Aorta (tissue), 5 donors: ENCODE data around the gene MACROD2. TPM values are rescaled to one million over a fixed set of nuclear protein-coding genes. Genes with fewer than 3 reads are reported as not detected.

ENCODE experiments used
- ATAC-seq: fragments of 200-7000 bp; cut with Tn5 transposase; one replicate; pipeline ENCODE4 v1.9.1; 2022; ENCODE audit warnings: moderate library complexity; ENCODE audit not compliant: low FRiP score
- DNase-seq, 2 donors: peaks; one replicate each; pipeline ENCODE4 v3.0.0-alpha.2; 2020
- H3K27ac ChIP-seq, 2 donors: one replicate each; pipeline ENCODE4 v1.5.1; 2013; ENCODE audit warnings: low read length in 2 of 2, mild to moderate bottlenecking in 2 of 2, moderate library complexity in 2 of 2, control low read depth in 1 of 2, inconsistent platforms in 1 of 2, low read depth in 1 of 2
- H3K27me3 ChIP-seq, 2 donors: one replicate each; pipeline ENCODE4 v1.6.1; 2013; ENCODE audit warnings: control low read depth in 1 of 2, low read length in 1 of 2, mild to moderate bottlenecking in 1 of 2, moderate library complexity in 1 of 2; ENCODE audit not compliant: insufficient read depth in 2 of 2, control insufficient read depth in 1 of 2
- H3K36me3 ChIP-seq, 2 donors: one replicate each; pipeline ENCODE4 v1.6.1; 2013; ENCODE audit warnings: control low read depth in 1 of 2, low read length in 1 of 2, mild to moderate bottlenecking in 1 of 2; ENCODE audit not compliant: insufficient read depth in 2 of 2, control insufficient read depth in 1 of 2
- H3K4me1 ChIP-seq, 2 donors: one replicate each; pipeline ENCODE4 v1.6.1; 2013; ENCODE audit warnings: low read length in 2 of 2, control low read depth in 1 of 2, mild to moderate bottlenecking in 1 of 2, moderate library complexity in 1 of 2; ENCODE audit not compliant: insufficient read depth in 2 of 2, control insufficient read depth in 1 of 2
- H3K4me3 ChIP-seq, 2 donors: one replicate each; pipeline ENCODE4 v1.5.1; 2013; ENCODE audit warnings: low read length in 2 of 2, control low read depth in 1 of 2, mild to moderate bottlenecking in 1 of 2
- H3K9me3 ChIP-seq: one replicate; pipeline ENCODE4 v1.6.1; 2013; ENCODE audit warnings: mild to moderate bottlenecking, low read length; ENCODE audit not compliant: control insufficient read depth
- WGBS, 2 donors: extraction: QIAGEN DNeasy Blood & Tissue Kit; methylation state at CpG; one replicate each; pipeline ENCODE4 v1.1.7; 2013; 5-methylcytosine and 5-hydroxymethylcytosine counted together
- intact Hi-C, 2 donors: fragments of 100-400 bp; cut with DNase I; formaldehyde crosslinking; loops; one replicate each; pipeline versions ENCODE4 v1.14.2 to v1.15.0; 2022
- polyA plus RNA-seq, 2 donors: library from polyadenylated mRNA; stranded (reverse); fragments of 200-250 nt; gene quantifications; one replicate each; pipeline ENCODE4 v1.2.3, GENCODE V29; 2013
- total RNA-seq, 2 donors: library from RNA; stranded (reverse); fragmentation: NEBNext Ultra II Directional; extraction: Animal tissue kit (Norgen Biotek cat#: 25700); gene quantifications; one replicate each; pipeline ENCODE4 v1.2.1, GENCODE V29; 2021
- donor health status: healthy with polysubstance abuse.
- donor health status: Bipolar disorder and iron deficiency.
- donor health status: DM: no; HTN: no; CAD: no.
- donor health status: DM: no; HTN: no; CAD: no.
- donor health status: DM: yes; HTN: yes; CAD: no.

MACROD2 gene
- total and polyA plus RNA-seq, 4 donors, result 0.90 to 11.2 (median 4.8) TPM

DNA sequence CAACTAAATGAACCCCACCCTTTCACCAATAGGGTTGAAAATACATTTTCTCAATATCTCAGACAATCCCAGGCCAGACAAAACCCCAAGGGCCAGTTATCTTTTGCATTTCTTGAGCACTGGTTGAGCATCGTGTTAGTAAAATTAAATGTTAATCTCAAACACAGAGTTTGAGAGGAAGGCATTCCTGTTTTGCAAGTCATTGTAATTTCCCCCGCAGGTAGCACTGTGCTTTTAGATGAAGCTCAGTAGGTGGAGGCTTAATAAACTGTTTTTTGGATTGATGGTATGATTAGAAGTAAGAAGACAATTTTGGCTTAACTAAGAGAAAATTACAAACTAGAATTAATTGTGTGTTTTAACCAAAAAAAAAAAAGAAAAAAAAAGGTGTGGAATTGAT, 1340.7 kb downstream of the MACROD2 start:
- Histone ChIP-seq H3K36me3 (peaks cover 0 to 2% of the 10 kb centered on the region in 2 donors), H3K4me3 (no peak overlapping the region), H3K9me3 (no peaks in the 10 kb centered on the region), H3K4me1 (no peaks in the 10 kb centered on the region), H3K27ac (no peak overlapping the region), H3K27me3 (no peaks in the 10 kb centered on the region)
- ATAC-seq (no peak), DNase-seq (no peak)
- 82% methylated on average over 2 of the region's 2 CpGs for WGBS, 2 donors
- intact Hi-C loops, result no loop called here

DNA sequence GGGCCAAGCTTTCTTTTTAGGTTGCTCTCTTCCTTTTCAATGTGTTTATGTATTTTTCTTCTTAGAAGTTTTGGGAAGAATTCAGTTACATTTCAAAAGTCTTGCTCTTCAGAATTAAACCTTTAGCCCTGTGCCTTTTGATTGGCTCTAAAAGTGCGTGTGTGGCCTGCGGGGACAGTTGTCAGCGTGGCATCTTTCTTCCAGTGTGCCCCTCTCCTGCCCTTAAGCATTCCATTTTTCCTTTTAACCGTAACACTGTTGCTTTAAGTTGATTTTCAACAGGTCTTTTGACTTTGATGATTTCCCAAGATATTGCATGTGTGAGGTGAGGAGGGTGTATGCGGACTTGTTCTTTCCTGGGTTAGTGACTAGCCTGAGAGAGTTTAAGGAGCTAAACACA, 1341.2 kb downstream of the MACROD2 start:
- Histone ChIP-seq H3K4me3 (no peak overlapping the region), H3K27ac (no peak overlapping the region), H3K36me3 (peaks cover 0 to 2% of the 10 kb centered on the region in 2 donors), H3K9me3 (no peaks in the 10 kb centered on the region), H3K4me1 (no peaks in the 10 kb centered on the region), H3K27me3 (no peaks in the 10 kb centered on the region)
- ATAC-seq (no peak), DNase-seq (no peak)
- 81 to 90% methylated on average over 5 of the region's 5 CpGs for WGBS, 2 donors
- intact Hi-C loops, result no loop called here

GRCh38 chr20:15339264-15339663, 1343.9 kb downstream of the MACROD2 start:
- Histone ChIP-seq H3K27me3 (no peaks in the 10 kb centered on the region), H3K27ac (no peak overlapping the region), H3K36me3 (peaks cover 0 to 2% of the 10 kb centered on the region in 2 donors), H3K4me1 (no peaks in the 10 kb centered on the region), H3K4me3 (no peak overlapping the region), H3K9me3 (no peaks in the 10 kb centered on the region)
- no peak for DNase-seq
- WGBS, 2 donors, result 35 to 47% methylated on average over 3 of the region's 3 CpGs
- ATAC-seq, result no peak
- intact Hi-C loops, result no loop called here

- Histone ChIP-seq H3K36me3 (peaks cover 0 to 2% of the 10 kb centered on the region in 2 donors), H3K27me3 (no peaks in the 10 kb centered on the region), H3K4me3 (no peak overlapping the region), H3K9me3 (peaks cover 2% of the 10 kb centered on the region), H3K4me1 (no peaks in the 10 kb centered on the region), H3K27ac (no peak overlapping the region)
- ATAC-seq (peak; percentile 66), DNase-seq (no peak)
- 56 to 57% methylated on average over 3 of the region's 3 CpGs for WGBS, 2 donors
- intact Hi-C loops, result no loop called here
Observed at GRCh38 chr20:15342991-15343523, 1347.7 kb downstream of the MACROD2 start.

DNA sequence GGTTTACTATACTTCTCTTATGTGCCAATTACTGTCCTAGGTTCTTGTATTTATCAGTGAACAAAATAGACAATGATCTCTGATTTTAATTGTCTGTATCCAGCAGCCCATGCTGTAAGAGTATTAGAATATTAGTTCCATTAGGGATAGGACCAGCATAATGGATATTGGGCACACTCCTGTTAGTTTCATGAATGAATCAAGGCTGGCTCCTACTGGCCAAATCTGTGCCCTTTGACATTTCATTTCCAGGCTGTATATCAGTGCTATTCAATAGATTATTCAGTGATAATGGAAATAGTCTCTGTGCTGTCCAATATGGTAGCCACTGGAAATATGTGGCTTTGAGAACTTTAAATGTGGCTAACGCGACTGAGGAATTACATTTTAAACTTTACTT, 1350.0 kb downstream of the MACROD2 start:
- DNase-seq (no peak), ATAC-seq (no peak)
- intact Hi-C loops, result no loop called here
- H3K27me3 ChIP-seq, result no peaks in the 10 kb centered on the region
- H3K36me3 ChIP-seq, result no peaks in the 10 kb centered on the region
- H3K9me3 ChIP-seq, result peaks cover 2% of the 10 kb centered on the region
- H3K27ac ChIP-seq, result no peak overlapping the region
- WGBS, 2 donors, result 95 to 96% methylated on average over 2 of the region's 2 CpGs
- no peak overlapping the region for H3K4me3 ChIP-seq
- H3K4me1 ChIP-seq, result no peaks in the 10 kb centered on the region

- Histone ChIP-seq H3K27me3 (no peaks in the 10 kb centered on the region), H3K4me1 (no peaks in the 10 kb centered on the region), H3K4me3 (no peak overlapping the region), H3K27ac (no peak overlapping the region), H3K36me3 (no peaks in the 10 kb centered on the region), H3K9me3 (peaks cover 2% of the 10 kb centered on the region)
- intact Hi-C loops, result no loop called here
- ATAC-seq (no peak), DNase-seq (no peak)
- WGBS, 2 donors, result 56 to 66% methylated on average over 3 of the region's 3 CpGs
Observed at GRCh38 chr20:15346657-15347280, 1351.5 kb downstream of the MACROD2 start.

DNA sequence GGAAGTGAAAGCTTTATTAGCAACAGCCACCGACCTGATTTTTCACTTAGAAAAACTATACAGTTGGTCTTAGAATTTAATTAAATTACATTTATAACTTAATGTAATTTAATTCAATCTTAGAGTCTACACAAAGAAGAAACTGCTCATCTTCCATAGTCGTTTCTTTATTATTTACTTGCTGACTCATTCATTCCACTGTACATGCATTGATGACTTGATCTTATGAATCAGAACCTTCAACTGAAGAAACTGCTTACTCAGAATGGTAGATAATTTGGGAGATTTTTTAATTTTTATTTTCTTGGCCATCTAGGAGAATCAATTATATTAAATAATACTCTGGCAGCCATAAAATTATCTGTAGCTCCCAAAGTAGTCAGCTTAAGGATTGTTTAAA, 1363.7 kb downstream of the MACROD2 start:
- 79 to 85% methylated on average over 2 of the region's 2 CpGs for WGBS, 2 donors
- intact Hi-C loops, result no loop called here
- ATAC-seq (no peak), DNase-seq (no peak)
- Histone ChIP-seq H3K4me1 (no peaks in the 10 kb centered on the region), H3K36me3 (no peaks in the 10 kb centered on the region), H3K27ac (no peak overlapping the region), H3K27me3 (no peaks in the 10 kb centered on the region), H3K4me3 (no peak overlapping the region), H3K9me3 (no peaks in the 10 kb centered on the region)

DNA sequence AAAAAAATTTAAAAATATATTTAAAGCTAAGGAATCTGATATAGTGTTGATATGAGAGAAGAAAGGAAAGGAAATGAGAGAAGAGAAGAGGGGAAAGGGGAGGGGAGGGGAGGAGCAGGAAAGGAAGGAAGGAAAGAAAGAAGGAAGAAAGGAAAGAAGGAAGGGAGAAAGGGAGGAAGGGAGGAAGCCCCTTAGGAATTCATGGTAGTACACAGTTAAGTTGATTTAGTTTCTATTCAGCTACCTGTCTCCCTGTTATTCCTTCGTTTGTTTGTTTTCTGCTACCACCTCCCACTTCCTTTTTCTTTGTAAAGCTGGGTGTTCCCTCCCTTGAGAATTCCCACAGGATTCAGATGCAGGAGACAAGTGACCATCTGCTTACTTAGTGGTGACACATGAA, 1367.5 kb downstream of the MACROD2 start:
- DNase-seq, result no peak
- Histone ChIP-seq H3K4me1 (no peaks in the 10 kb centered on the region), H3K9me3 (no peaks in the 10 kb centered on the region), H3K36me3 (no peaks in the 10 kb centered on the region), H3K4me3 (no peak overlapping the region), H3K27ac (no peak overlapping the region), H3K27me3 (no peaks in the 10 kb centered on the region)
- no peak for ATAC-seq
- 50 to 55% methylated on average over 1 of the region's 1 CpG for WGBS, 2 donors
- intact Hi-C loops, result no loop called here

GRCh38 chr20:15364781-15365180, 1369.5 kb downstream of the MACROD2 start:
- H3K36me3 ChIP-seq, result no peaks in the 10 kb centered on the region
- ATAC-seq, result no peak
- H3K27me3 ChIP-seq, result no peaks in the 10 kb centered on the region
- 91 to 94% methylated on average over 2 of the region's 2 CpGs for WGBS, 2 donors
- H3K4me1 ChIP-seq, result no peaks in the 10 kb centered on the region
- no peak overlapping the region for H3K27ac ChIP-seq
- H3K4me3 ChIP-seq, result no peak overlapping the region
- DNase-seq, result no peak
- intact Hi-C loops, result no loop called here
- H3K9me3 ChIP-seq, result no peaks in the 10 kb centered on the region
